Astrocyte (in vitro differentiated cells and primary cell): Measurements from ENCODE around the gene HNRNPL. TPM values are rescaled to one million over a fixed set of nuclear protein-coding genes. Genes with fewer than 3 reads are reported as not detected.

ENCODE experiments used
- DNase-seq: peaks from one replicate; pipeline ENCODE4 v3.0.0-alpha.2; 2010; ENCODE audit warnings: low read depth
- FAIRE-seq: peaks from 2 replicates; lab custom pipeline; 2011; peaks lifted over from hg19 to GRCh38; lab: Jason Lieb, UNC
- H2AFZ ChIP-seq: 2 replicates; pipeline ENCODE4 v1.6.0; 2012; ENCODE audit warnings: low read depth, low read length, inconsistent platforms
- H3K27ac ChIP-seq: 2 replicates; pipeline ENCODE4 v1.5.1; 2011; ENCODE audit warnings: low read depth, low read length, inconsistent platforms
- H3K27me3 ChIP-seq: 2 replicates; pipeline ENCODE4 v1.6.0; 2011; ENCODE audit warnings: low read length, inconsistent platforms; ENCODE audit not compliant: insufficient read depth
- H3K36me3 ChIP-seq: 2 replicates; pipeline ENCODE4 v1.5.1; 2011; ENCODE audit warnings: low read length, inconsistent platforms; ENCODE audit not compliant: insufficient read depth
- H3K4me1 ChIP-seq: 2 replicates; pipeline ENCODE4 v1.5.1; 2011; ENCODE audit warnings: low read length, inconsistent platforms; ENCODE audit not compliant: insufficient read depth
- H3K4me2 ChIP-seq: 2 replicates; pipeline ENCODE4 v1.6.0; 2012; ENCODE audit warnings: low read length, inconsistent platforms
- H3K4me3 ChIP-seq: 2 replicates; pipeline ENCODE4 v1.5.1; 2011; ENCODE audit warnings: low read depth, mild to moderate bottlenecking, low read length, inconsistent platforms; ENCODE audit not compliant: insufficient read depth
- H3K79me2 ChIP-seq: 2 replicates; pipeline ENCODE4 v1.6.0; 2012; ENCODE audit warnings: mild to moderate bottlenecking, low read length, inconsistent platforms; ENCODE audit not compliant: insufficient read depth
- H3K9ac ChIP-seq: 2 replicates; pipeline ENCODE4 v1.6.0; 2012; ENCODE audit warnings: mild to moderate bottlenecking, low read length, inconsistent platforms
- H3K9me3 ChIP-seq: 2 replicates; pipeline ENCODE4 v1.5.1; 2012; ENCODE audit warnings: low read depth, mild to moderate bottlenecking, low read length, inconsistent platforms; ENCODE audit not compliant: insufficient read depth
- H4K20me1 ChIP-seq: 2 replicates; pipeline ENCODE4 v1.6.0; 2012; ENCODE audit warnings: low read length, inconsistent platforms; ENCODE audit not compliant: insufficient read depth
- H3K27ac Mint-ChIP-seq: one replicate; pipeline ENCODE4 v1.8.0; 2021; ENCODE audit warnings: mild to moderate bottlenecking, mixed read lengths; ENCODE audit not compliant: unreplicated experiment
- H3K27me3 Mint-ChIP-seq: one replicate; pipeline ENCODE4 v1.8.0; 2021; ENCODE audit warnings: low read depth, mixed read lengths; ENCODE audit not compliant: unreplicated experiment
- H3K36me3 Mint-ChIP-seq: one replicate; pipeline ENCODE4 v1.8.0; 2021; ENCODE audit warnings: low read depth, mixed read lengths; ENCODE audit not compliant: unreplicated experiment
- H3K4me1 Mint-ChIP-seq: one replicate; pipeline ENCODE4 v1.8.0; 2021; ENCODE audit warnings: low read depth, mixed read lengths; ENCODE audit not compliant: unreplicated experiment
- H3K4me3 Mint-ChIP-seq: one replicate; pipeline ENCODE4 v1.8.0; 2021; ENCODE audit warnings: mild to moderate bottlenecking, moderate library complexity, mixed read lengths; ENCODE audit not compliant: unreplicated experiment
- H3K9me3 Mint-ChIP-seq: one replicate; pipeline ENCODE4 v1.8.0; 2021; ENCODE audit warnings: mild to moderate bottlenecking, mixed read lengths; ENCODE audit not compliant: unreplicated experiment
- CTCF ChIP-seq: IDR thresholded peaks from 2 replicates; pipeline ENCODE4 v1.5.1; 2011; ENCODE audit warnings: low read depth, mild to moderate bottlenecking, inconsistent platforms, low read length, moderate library complexity; ENCODE audit not compliant: insufficient read depth
- EZH2 ChIP-seq: IDR thresholded peaks from 2 replicates; pipeline ENCODE4 v1.6.1; 2012; ENCODE audit warnings: mild to moderate bottlenecking, low read length, inconsistent platforms; ENCODE audit not compliant: insufficient read depth
- total RNA-seq: library from RNA; stranded (reverse); gene quantifications from 2 replicates; pipeline ENCODE4 v1.2.1, GENCODE V29; 2021

The HNRNPL gene
- total RNA-seq, 1 donor from 2014 or later: 314 TPM

DNA sequence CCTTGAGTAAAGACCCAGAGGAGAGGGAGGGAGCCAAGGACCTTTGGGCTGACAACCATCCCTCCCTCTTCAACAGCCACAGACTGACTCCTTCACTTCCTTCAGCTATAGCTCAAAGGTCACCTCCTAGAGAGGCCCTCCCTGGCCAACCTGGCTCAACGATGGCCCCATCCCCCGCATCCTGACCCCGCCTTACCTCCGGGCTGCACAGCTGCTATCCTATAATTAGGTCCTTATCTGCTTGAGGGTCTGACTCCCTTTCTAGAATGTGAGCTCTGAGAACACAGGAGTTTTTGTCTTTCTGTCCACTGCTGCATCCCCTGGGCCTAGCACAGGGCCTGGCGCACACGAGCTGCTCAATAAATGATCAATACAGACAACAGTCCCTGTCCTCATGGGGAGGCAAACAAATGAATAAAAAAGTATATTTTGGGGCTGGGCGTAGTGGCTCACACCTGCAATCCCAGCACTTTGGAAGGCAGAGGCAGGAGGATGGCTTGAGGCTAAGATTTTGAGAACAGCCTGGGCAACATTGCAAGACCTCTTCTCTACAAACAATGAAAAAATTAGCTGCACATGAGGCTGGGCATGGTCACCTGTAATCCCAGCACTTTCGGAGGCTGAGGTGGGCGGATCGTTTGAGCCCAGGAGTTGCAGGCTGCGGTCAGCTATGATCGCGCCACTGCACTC is 30.4 kb downstream of the HNRNPL start:
- Mint-ChIP-seq H3K4me1 (peaks cover 7% of the 10 kb centered on the region), H3K36me3 (peaks cover 51% of the 10 kb centered on the region), H3K4me3 (no peak overlapping the region), H3K27me3 (no peaks in the 10 kb centered on the region), H3K9me3 (no peaks in the 10 kb centered on the region), H3K27ac (no peak overlapping the region)
- Histone ChIP-seq H4K20me1 (no peaks in the 10 kb centered on the region), H3K4me3 (no peak overlapping the region), H3K79me2 (no peaks in the 10 kb centered on the region), H3K27me3 (no peaks in the 10 kb centered on the region), H3K36me3 (no peaks in the 10 kb centered on the region), H3K4me2 (no peak overlapping the region), H3K4me1 (no peaks in the 10 kb centered on the region), H2AFZ (no peak overlapping the region), H3K9ac (no peak overlapping the region), H3K27ac (no peak overlapping the region), H3K9me3 (peaks cover 2% of the 10 kb centered on the region)
- DNase-seq (no peak), FAIRE-seq (no peak)
- TF ChIP-seq CTCF: no peak
- no peak for TF ChIP-seq EZH2

DNA sequence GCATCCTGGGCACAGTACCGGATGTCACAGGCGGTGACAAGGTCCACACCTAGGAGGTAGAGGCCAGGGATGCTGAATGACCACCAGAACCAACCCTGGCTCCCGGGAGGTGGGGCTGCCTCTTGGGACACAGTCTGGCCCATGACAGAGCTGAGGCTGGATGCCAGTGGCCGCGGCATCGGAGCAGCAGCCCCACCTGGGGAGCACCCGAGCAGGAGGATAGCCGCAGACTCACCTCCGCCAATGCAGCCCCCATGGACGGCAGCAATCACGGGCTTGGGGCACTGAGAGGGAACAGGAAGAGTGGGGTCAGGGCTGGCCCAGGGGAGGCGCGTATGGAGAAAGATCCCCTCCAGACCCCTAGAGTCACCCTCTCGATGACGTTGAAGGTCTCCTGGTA is 32.7 kb downstream of the HNRNPL start:
- no peaks in the 10 kb centered on the region for H3K36me3 ChIP-seq
- no peak for DNase-seq
- Mint-ChIP-seq H3K27me3 (peaks cover 2% of the 10 kb centered on the region), H3K27ac (no peak overlapping the region), H3K4me1 (peaks cover 3% of the 10 kb centered on the region), H3K36me3 (peaks cover 33% of the 10 kb centered on the region), H3K4me3 (no peak overlapping the region), H3K9me3 (no peaks in the 10 kb centered on the region)
- H4K20me1 ChIP-seq: no peaks in the 10 kb centered on the region
- no peak overlapping the region for H3K27ac ChIP-seq
- H3K4me2 ChIP-seq: no peak overlapping the region
- no peak for TF ChIP-seq EZH2
- no peak for TF ChIP-seq CTCF
- H3K4me3 ChIP-seq: no peak overlapping the region
- no peak for FAIRE-seq
- H3K9ac ChIP-seq: no peak overlapping the region
- no peaks in the 10 kb centered on the region for H3K27me3 ChIP-seq
- no peak overlapping the region for H2AFZ ChIP-seq
- no peaks in the 10 kb centered on the region for H3K79me2 ChIP-seq
- H3K9me3 ChIP-seq: no peaks in the 10 kb centered on the region
- H3K4me1 ChIP-seq: no peaks in the 10 kb centered on the region

- H3K36me3 ChIP-seq: no peaks in the 10 kb centered on the region
- no peak overlapping the region for H3K27ac ChIP-seq
- H3K27me3 Mint-ChIP-seq: peaks cover 2% of the 10 kb centered on the region
- no peak overlapping the region for H3K4me2 ChIP-seq
- H3K4me3 Mint-ChIP-seq: no peak overlapping the region
- H4K20me1 ChIP-seq: no peaks in the 10 kb centered on the region
- H3K9me3 ChIP-seq: no peaks in the 10 kb centered on the region
- no peak for TF ChIP-seq CTCF
- TF ChIP-seq EZH2: no peak
- no peak overlapping the region for H3K27ac Mint-ChIP-seq
- H3K4me3 ChIP-seq: no peak overlapping the region
- H3K79me2 ChIP-seq: no peaks in the 10 kb centered on the region
- H3K9me3 Mint-ChIP-seq: no peaks in the 10 kb centered on the region
- H3K27me3 ChIP-seq: no peaks in the 10 kb centered on the region
- no peak overlapping the region for H3K9ac ChIP-seq
- no peaks in the 10 kb centered on the region for H3K4me1 ChIP-seq
- no peak for FAIRE-seq
- H2AFZ ChIP-seq: no peak overlapping the region
- peaks cover 3% of the 10 kb centered on the region for H3K4me1 Mint-ChIP-seq
- peaks cover 33% of the 10 kb centered on the region for H3K36me3 Mint-ChIP-seq
- DNase-seq: no peak
These were observed 33.5 kb downstream of the HNRNPL start for GRCh38 chr19:38816131-38816750.
